HAP-1 (cell line): Measurements from ENCODE around the gene PTPN1.
A peak's percentile ranks its signal among the peaks of the same experiment; 100 is the strongest.
"Not testable (repeated sequence)": the region's sequence is repeated elsewhere in the genome, so short reads cannot be mapped to it uniquely, and the experiment has no call there.

Source experiments
- DNase-seq, 2 experiments: peaks; one replicate each; pipeline ENCODE4 v3.0.0-alpha.2; 2016 to 2020; ENCODE audit warnings: low spot score in 2 of 2
- H3K27me3 ChIP-seq: fragments of 250-450 bp; sonication (Bioruptor Pico); 2 replicates; pipeline ENCODE4 v1.5.1; 2020; ENCODE audit warnings: low read depth, mild to moderate bottlenecking, moderate library complexity
- H3K36me3 ChIP-seq: fragments of 250-450 bp; sonication (Bioruptor Pico); replicated peaks from 2 replicates; pipeline ENCODE4 v1.5.1; 2020; ENCODE audit warnings: mild to moderate bottlenecking
- H3K4me1 ChIP-seq: fragments of 250-450 bp; sonication (Bioruptor Pico); 2 replicates; pipeline ENCODE4 v1.5.1; 2020; ENCODE audit warnings: mild to moderate bottlenecking
- H3K4me3 ChIP-seq: fragments of 250-450 bp; sonication (Bioruptor Pico); 2 replicates; pipeline ENCODE4 v1.5.1; 2020; ENCODE audit warnings: mild to moderate bottlenecking, moderate library complexity
- H3K9me3 ChIP-seq: fragments of 250-450 bp; sonication (Bioruptor Pico); 2 replicates; pipeline ENCODE4 v1.5.1; 2020; ENCODE audit warnings: mild to moderate bottlenecking, moderate library complexity
- in situ Hi-C: fragments of 300-500 bp; cut with MboI; formaldehyde crosslinking; loops from 3 replicates; pipeline ENCODE4 v1.14.3; 2020; ENCODE audit warnings: low sequenced_read_pairs, inconsistent platforms, mixed read lengths

The PTPN1 gene

GRCh38 chr20:50557549-50558134 is 47.5 kb downstream of the PTPN1 start:
- Histone ChIP-seq H3K4me3 (no peak overlapping the region), H3K9me3 (no peaks in the 10 kb centered on the region), H3K27me3 (no peaks in the 10 kb centered on the region), H3K36me3 (no peaks in the 10 kb centered on the region; the same call in 1 of the 2 replicates), H3K4me1 (no peaks in the 10 kb centered on the region; the same call in 1 of the 2 replicates)
- no peak for DNase-seq
- in situ Hi-C loops: no loop called here

GRCh38 chr20:50558483-50558925 is 48.3 kb downstream of the PTPN1 start:
- no peaks in the 10 kb centered on the region; the same call in none of the 2 replicates for H3K36me3 ChIP-seq
- in situ Hi-C loops: no loop called here
- no peaks in the 10 kb centered on the region for H3K9me3 ChIP-seq
- H3K27me3 ChIP-seq: no peaks in the 10 kb centered on the region
- DNase-seq: no peak
- no peaks in the 10 kb centered on the region; the same call in 1 of the 2 replicates for H3K4me1 ChIP-seq
- no peak overlapping the region for H3K4me3 ChIP-seq

- Histone ChIP-seq H3K4me1 (no peaks in the 10 kb centered on the region; the same call in 1 of the 2 replicates), H3K4me3 (no peak overlapping the region), H3K27me3 (no peaks in the 10 kb centered on the region), H3K9me3 (no peaks in the 10 kb centered on the region), H3K36me3 (no peaks in the 10 kb centered on the region; the same call in none of the 2 replicates)
- in situ Hi-C loops: no loop called here
- DNase-seq: no peak
Measured at GRCh38 chr20:50559149-50559548, 49.0 kb downstream of the PTPN1 start.

- H3K4me1 ChIP-seq: no peaks in the 10 kb centered on the region; the same call in 1 of the 2 replicates
- H3K27me3 ChIP-seq: no peaks in the 10 kb centered on the region
- no peak for DNase-seq
- H3K36me3 ChIP-seq: peaks cover 5% of the 10 kb centered on the region
- H3K4me3 ChIP-seq: no peak overlapping the region
- in situ Hi-C loops: no loop called here
- no peaks in the 10 kb centered on the region for H3K9me3 ChIP-seq
Measured at GRCh38 chr20:50559856-50560638, 49.9 kb downstream of the PTPN1 start.

- DNase-seq: no peak
- Histone ChIP-seq H3K27me3 (no peaks in the 10 kb centered on the region), H3K36me3 (peaks cover 7% of the 10 kb centered on the region), H3K9me3 (no peaks in the 10 kb centered on the region), H3K4me1 (no peaks in the 10 kb centered on the region; the same call in 1 of the 2 replicates), H3K4me3 (no peak overlapping the region)
- in situ Hi-C loops: no loop called here
Measured at GRCh38 chr20:50560867-50561266, 50.7 kb downstream of the PTPN1 start.

GRCh38 chr20:50561379-50562078 is 51.3 kb downstream of the PTPN1 start:
- Histone ChIP-seq H3K4me3 (no peak overlapping the region), H3K36me3 (peaks cover 7% of the 10 kb centered on the region), H3K9me3 (no peaks in the 10 kb centered on the region), H3K4me1 (no peaks in the 10 kb centered on the region; the same call in 1 of the 2 replicates), H3K27me3 (no peaks in the 10 kb centered on the region)
- DNase-seq: peak; percentile 18 to 40
- in situ Hi-C loops: no loop called here

GRCh38 chr20:50562262-50562701 is 52.1 kb downstream of the PTPN1 start:
- Histone ChIP-seq H3K4me3 (no peak overlapping the region), H3K27me3 (no peaks in the 10 kb centered on the region), H3K4me1 (no peaks in the 10 kb centered on the region; the same call in 1 of the 2 replicates), H3K9me3 (no peaks in the 10 kb centered on the region), H3K36me3 (peaks cover 7% of the 10 kb centered on the region)
- in situ Hi-C loops: no loop called here
- no peak for DNase-seq

GRCh38 chr20:50563133-50563944 is 53.2 kb downstream of the PTPN1 start:
- in situ Hi-C loops: no loop called here
- no peak overlapping the region for H3K4me3 ChIP-seq
- H3K4me1 ChIP-seq: no peaks in the 10 kb centered on the region; the same call in 1 of the 2 replicates
- H3K36me3 ChIP-seq: peaks cover 11% of the 10 kb centered on the region
- no peaks in the 10 kb centered on the region for H3K27me3 ChIP-seq
- H3K9me3 ChIP-seq: no peaks in the 10 kb centered on the region
- DNase-seq: no peak

GRCh38 chr20:50565383-50565782 is 55.2 kb downstream of the PTPN1 start:
- H3K4me3 ChIP-seq: no peak overlapping the region
- no peaks in the 10 kb centered on the region for H3K9me3 ChIP-seq
- DNase-seq: no peak
- no peaks in the 10 kb centered on the region; the same call in 1 of the 2 replicates for H3K4me1 ChIP-seq
- no peaks in the 10 kb centered on the region for H3K27me3 ChIP-seq
- peaks cover 18% of the 10 kb centered on the region for H3K36me3 ChIP-seq
- in situ Hi-C loops: no loop called here

- H3K27me3 ChIP-seq: no peaks in the 10 kb centered on the region
- H3K9me3 ChIP-seq: no peaks in the 10 kb centered on the region
- H3K36me3 ChIP-seq: peaks cover 18% of the 10 kb centered on the region
- in situ Hi-C loops: no loop called here
- DNase-seq: no peak
- H3K4me1 ChIP-seq: no peaks in the 10 kb centered on the region; the same call in 1 of the 2 replicates
- no peak overlapping the region for H3K4me3 ChIP-seq
Measured at GRCh38 chr20:50565871-50566270, 55.7 kb downstream of the PTPN1 start.

- DNase-seq: no peak
- peaks cover 18% of the 10 kb centered on the region for H3K36me3 ChIP-seq
- H3K27me3 ChIP-seq: no peaks in the 10 kb centered on the region
- no peaks in the 10 kb centered on the region for H3K9me3 ChIP-seq
- in situ Hi-C loops: no loop called here
- no peak overlapping the region for H3K4me3 ChIP-seq
- H3K4me1 ChIP-seq: no peaks in the 10 kb centered on the region
Measured at GRCh38 chr20:50567860-50568548, 57.8 kb downstream of the PTPN1 start.

GRCh38 chr20:50568549-50568942 is 58.4 kb downstream of the PTPN1 start:
- peaks cover 18% of the 10 kb centered on the region for H3K36me3 ChIP-seq
- H3K4me3 ChIP-seq: no peak overlapping the region
- no peaks in the 10 kb centered on the region for H3K4me1 ChIP-seq
- DNase-seq: no peak
- no peaks in the 10 kb centered on the region for H3K9me3 ChIP-seq
- no peaks in the 10 kb centered on the region for H3K27me3 ChIP-seq
- in situ Hi-C loops: no loop called here

GRCh38 chr20:50569487-50569863 is 59.3 kb downstream of the PTPN1 start:
- H3K9me3 ChIP-seq, DNase-seq, in situ Hi-C loops, H3K27me3 ChIP-seq, H3K4me3 ChIP-seq, H3K4me1 ChIP-seq: not testable (repeated sequence)
- peaks cover 23% of the 10 kb centered on the region for H3K36me3 ChIP-seq
